HepG2 (cell line): Measurements from ENCODE around the gene SH3BP2. TPM values are rescaled to one million over a fixed set of nuclear protein-coding genes. Genes with fewer than 3 reads are reported as not detected.
A peak's percentile ranks its signal among the peaks of the same experiment; 100 is the strongest.

ENCODE experiments used
- ARHGAP35 ChIP-seq: sonication (generic); formaldehyde crosslinking; IDR thresholded peaks from 2 replicates; pipeline ENCODE4 v1.9.0; 2022; ENCODE audit warnings: mild to moderate bottlenecking, inconsistent platforms, moderate library complexity, missing genetic modification reagents, borderline replicate concordance
- ARID5B ChIP-seq: IDR thresholded peaks from 2 replicates; pipeline ENCODE4 v1.4.0; 2020; ENCODE audit warnings: mild to moderate bottlenecking, missing genetic modification reagents
- CEBPG ChIP-seq: IDR thresholded peaks from 2 replicates; pipeline ENCODE4 v1.6.1; 2016
- CHD2 ChIP-seq: IDR thresholded peaks from 2 replicates; pipeline ENCODE4 v1.6.1; 2011; ENCODE audit warnings: low read depth, low read length, improper control_type of control experiment
- CTCF ChIP-seq: sonication (generic); formaldehyde crosslinking; IDR thresholded peaks from 2 replicates; pipeline ENCODE4 v1.5.0; 2020; ENCODE audit warnings: mild to moderate bottlenecking, missing genetic modification reagents, moderate library complexity
- MEIS1 ChIP-seq: sonication (generic); formaldehyde crosslinking; IDR thresholded peaks from 2 replicates; pipeline ENCODE4 v1.9.0; 2021; ENCODE audit warnings: mild to moderate bottlenecking, missing genetic modification reagents, moderate library complexity, borderline replicate concordance
- RFX1 ChIP-seq: fragments of 450-650 bp; IDR thresholded peaks from 2 replicates; pipeline ENCODE4 v1.6.1; 2017
- TFDP1 ChIP-seq: IDR thresholded peaks from 2 replicates; pipeline ENCODE4 v1.6.1; 2016; ENCODE audit warnings: missing compliant biosample characterization, missing genetic modification reagents, borderline replicate concordance
- UBTF ChIP-seq: sonication (generic); formaldehyde crosslinking; IDR thresholded peaks from 2 replicates; pipeline ENCODE4 v1.4.0; 2020; ENCODE audit warnings: mild to moderate bottlenecking, missing genetic modification reagents
- ZBTB26 ChIP-seq: IDR thresholded peaks from 2 replicates; pipeline ENCODE4 v1.6.1; 2016; ENCODE audit warnings: missing compliant biosample characterization, missing genetic modification reagents, borderline replicate concordance
- ZEB1 ChIP-seq: IDR thresholded peaks from 2 replicates; pipeline ENCODE4 v1.6.1; 2012; ENCODE audit warnings: mild to moderate bottlenecking, low read depth, inconsistent platforms; ENCODE audit not compliant: insufficient replicate concordance
- ZNF160 ChIP-seq: sonication (generic); formaldehyde crosslinking; IDR thresholded peaks from 2 replicates; pipeline ENCODE4 v1.8.0; 2022; ENCODE audit warnings: mild to moderate bottlenecking, inconsistent platforms, missing genetic modification reagents
- ZNF20 ChIP-seq: sonication (generic); formaldehyde crosslinking; IDR thresholded peaks from 2 replicates; pipeline ENCODE4 v1.4.0; 2020; ENCODE audit warnings: mild to moderate bottlenecking, moderate library complexity, missing genetic modification reagents
- ZNF501 ChIP-seq: sonication (generic); formaldehyde crosslinking; IDR thresholded peaks from 2 replicates; pipeline ENCODE4 v1.5.1; 2020; ENCODE audit warnings: mild to moderate bottlenecking, moderate library complexity, missing genetic modification reagents
- ZNF510 ChIP-seq: sonication (generic); formaldehyde crosslinking; IDR thresholded peaks from 2 replicates; pipeline ENCODE4 v1.4.0; 2020; ENCODE audit warnings: low read depth, mild to moderate bottlenecking, missing genetic modification reagents
- ZNF543 ChIP-seq: sonication (generic); formaldehyde crosslinking; IDR thresholded peaks from 2 replicates; pipeline ENCODE4 v1.4.0; 2020; ENCODE audit warnings: mild to moderate bottlenecking, missing genetic modification reagents
- ZNF607 ChIP-seq: sonication (generic); formaldehyde crosslinking; IDR thresholded peaks from 2 replicates; pipeline ENCODE4 v1.5.1; 2020; ENCODE audit warnings: missing genetic modification reagents, mild to moderate bottlenecking, borderline replicate concordance
- ZNF629 ChIP-seq: sonication (generic); formaldehyde crosslinking; conservative IDR thresholded peaks from 2 replicates; pipeline ENCODE4 v1.5.0; 2020; ENCODE audit warnings: missing genetic modification reagents
- ZZZ3 ChIP-seq: sonication (generic); formaldehyde crosslinking; IDR thresholded peaks from 2 replicates; pipeline ENCODE4 v1.4.0; 2020; ENCODE audit warnings: missing genetic modification reagents, mild to moderate bottlenecking, borderline replicate concordance
- polyA plus RNA-seq, 8 experiments: library from polyadenylated mRNA; depleted of rRNA in 3 of 8; stranded (reverse) in 7 of 8; unstranded in 1 of 8; fragments of >200 nt; fragmentation: Illumina TruSeq in 4 of 8; extraction: Trizol in 4 of 8; gene quantifications; 2 replicates each; pipeline versions ENCODE4 v1.2.1 to v1.2.3, GENCODE V29; 2011 to 2016; ENCODE audit warnings: low read depth in 4 of 8, missing spikeins in 1 of 8, mixed read lengths in 1 of 8; ENCODE audit not compliant: insufficient read depth in 1 of 8
- total RNA-seq, 5 experiments: library from RNA; depleted of rRNA; stranded (reverse); fragments of >200 nt; fragmentation: Illumina TruSeq; extraction: Trizol; gene quantifications; 2 replicates each; pipeline ENCODE4 v1.2.3, GENCODE V29; 2016; ENCODE audit warnings: low read depth in 1 of 5

Gene SH3BP2
- total and polyA plus RNA-seq, 2 of the 13 experiments (the other 11 are each of a cell fraction or from before 2014, with no cell fraction given): 16.9 to 34.5 TPM

GRCh38 chr4:2799971-2800690 lies 7.2 kb downstream of the SH3BP2 start (continued):
- TF ChIP-seq ARID5B (CRISPR knock-in tag): no peak
- TF ChIP-seq CHD2: no peak
- TF ChIP-seq ZEB1: no peak
- TF ChIP-seq UBTF (CRISPR knock-in tag): no peak
- TF ChIP-seq TFDP1 (CRISPR knock-in tag): no peak
- TF ChIP-seq ZNF543: no peak
- no peak for TF ChIP-seq ZNF510
- TF ChIP-seq ZNF160: 0 out of 2 replicates have a peak, but pooled peaks have one; percentile 35
- TF ChIP-seq CTCF (CRISPR knock-in tag): peak; percentile 20; the same call in 1 of the 2 replicates
- TF ChIP-seq RFX1: no peak
- peak; percentile 20; the same call in 1 of the 2 replicates for TF ChIP-seq ZZZ3 (CRISPR knock-in tag)
- TF ChIP-seq ZNF629 (CRISPR knock-in tag): no peak
- no peak for TF ChIP-seq CEBPG (CRISPR knock-in tag)
- peak; percentile 2; the same call in 1 of the 2 replicates for TF ChIP-seq ZNF501 (CRISPR knock-in tag)
- TF ChIP-seq ARHGAP35 (CRISPR knock-in tag): no peak
- TF ChIP-seq ZNF20 (CRISPR knock-in tag): no peak
- no peak for TF ChIP-seq ZNF607
- no peak for TF ChIP-seq ZBTB26 (CRISPR knock-in tag)
- TF ChIP-seq MEIS1 (CRISPR knock-in tag): no peak
